SH-SY5Y (cell line): Measurements from ENCODE around the gene MGME1.

ENCODE experiments used
- GATA2 ChIP-seq: IDR thresholded peaks from 2 replicates; pipeline ENCODE4 v1.6.1; 2011; ENCODE audit warnings: mild to moderate bottlenecking, low read depth, low read length
- GATA3 ChIP-seq: IDR thresholded peaks from 2 replicates; pipeline ENCODE4 v1.6.1; 2011; ENCODE audit warnings: low read depth, mild to moderate bottlenecking, low read length, moderate library complexity

DNA sequence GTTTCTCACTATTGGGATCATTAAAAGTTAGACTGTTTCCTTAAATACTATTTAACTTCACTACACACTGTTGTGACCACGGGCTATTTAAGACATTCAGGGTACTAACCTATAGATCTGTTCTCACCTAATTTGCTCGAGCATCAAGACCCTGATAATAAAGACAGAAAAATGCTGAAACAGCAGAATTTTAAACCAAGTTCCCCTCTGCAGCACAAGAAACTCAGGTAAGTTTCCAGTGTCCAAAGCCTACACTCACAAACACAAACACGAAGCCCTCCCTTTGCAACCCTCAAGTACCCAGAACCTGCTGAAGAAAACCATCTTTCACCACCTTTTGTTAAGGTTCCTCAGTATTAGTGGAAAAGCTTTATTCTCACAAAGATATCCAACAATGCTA is 4.2 kb upstream of the MGME1 start:
- TF ChIP-seq GATA3 (no peak), GATA2 (no peak)
